Kidney (tissue), 14 donors: ENCODE data around the gene BBOX1. TPM values are rescaled to one million over a fixed set of nuclear protein-coding genes. Genes with fewer than 3 reads are reported as not detected.

Experiments
- DNase-seq, 5 donors: peaks; one replicate each; pipeline ENCODE4 v3.0.0-alpha.2; 2013 to 2020
- FAIRE-seq: peaks from 2 replicates; lab custom pipeline; 2012; peaks lifted over from hg19 to GRCh38; lab: Jason Lieb, UNC
- H3K27ac ChIP-seq, 2 donors: one replicate each; pipeline ENCODE4 v1.7.0; 2013; ENCODE audit warnings: low read depth in 2 of 2, low read length in 2 of 2, inconsistent platforms in 1 of 2
- H3K27me3 ChIP-seq: one replicate; pipeline ENCODE4 v1.7.1; 2013; ENCODE audit warnings: low read length, inconsistent platforms; ENCODE audit not compliant: control insufficient read depth, insufficient read depth
- H3K36me3 ChIP-seq, 3 donors: one replicate each; pipeline versions ENCODE4 v1.7.0 to v1.7.1; 2013; ENCODE audit warnings: low read length in 3 of 3, control low read depth in 1 of 3, inconsistent platforms in 1 of 3; ENCODE audit not compliant: insufficient read depth in 3 of 3, control insufficient read depth in 2 of 3
- H3K4me1 ChIP-seq, 3 donors: one replicate each; pipeline versions ENCODE4 v1.7.0 to v1.7.1; 2013; ENCODE audit warnings: low read length in 3 of 3, inconsistent platforms in 1 of 3, low read depth in 1 of 3; ENCODE audit not compliant: control insufficient read depth in 2 of 3, insufficient read depth in 2 of 3
- H3K4me3 ChIP-seq, 3 donors: one replicate each; pipeline versions ENCODE4 v1.7.0 to v1.8.1; 2013; ENCODE audit warnings: low read length in 3 of 3, control low read depth in 1 of 3, inconsistent platforms in 1 of 3
- H3K9ac ChIP-seq, 3 donors: one replicate each; pipeline versions ENCODE4 v1.7.0 to v1.7.1; 2013; ENCODE audit warnings: low read length in 3 of 3, control low read depth in 1 of 3, inconsistent platforms in 1 of 3
- H3K9me3 ChIP-seq, 3 donors: one replicate each; pipeline versions ENCODE4 v1.7.0 to v1.7.1; 2013; ENCODE audit warnings: low read length in 3 of 3, control low read depth in 1 of 3, inconsistent platforms in 1 of 3; ENCODE audit not compliant: control insufficient read depth in 2 of 3, insufficient read depth in 1 of 3
- CTCF ChIP-seq: IDR thresholded peaks from 3 replicates; pipeline ENCODE4 v1.5.1; 2012; ENCODE audit warnings: mild to moderate bottlenecking, moderate library complexity, borderline replicate concordance; ENCODE audit not compliant: insufficient read depth; ENCODE audit errors: extremely low read depth
- intact Hi-C: fragments of 100-400 bp; cut with DNase I; formaldehyde crosslinking; loops from one replicate; pipeline ENCODE4 v1.11.1; 2022
- polyA plus RNA-seq: library from polyadenylated mRNA; stranded (reverse); fragments of 350-450 nt; fragmentation: Illumina TruSeq; extraction: RNeasy Lipid Tissue Mini Kit (QIAGEN cat#74804); gene quantifications from one replicate; pipeline ENCODE4 v1.2.3, GENCODE V29; 2014; ENCODE audit warnings: low read depth, low replicate concordance; ENCODE audit not compliant: insufficient read depth
- total RNA-seq: library from RNA; stranded (reverse); fragmentation: NEBNext Ultra II Directional; extraction: Animal tissue kit (Norgen Biotek cat#: 25700); gene quantifications from one replicate; pipeline ENCODE4 v1.2.1, GENCODE V29; 2021
- donor health status: control.
- donor health status: control.
- donor health status: control.
- donor health status: control.
- donor health status: control.
- donor health status: DM: yes; HTN: yes; CAD: no.
- donor health status: Normal renal cell carcinoma (clear cell type).

Gene BBOX1
- total and polyA plus RNA-seq, 2 donors from 2014 or later = 159 to 414 TPM

DNA sequence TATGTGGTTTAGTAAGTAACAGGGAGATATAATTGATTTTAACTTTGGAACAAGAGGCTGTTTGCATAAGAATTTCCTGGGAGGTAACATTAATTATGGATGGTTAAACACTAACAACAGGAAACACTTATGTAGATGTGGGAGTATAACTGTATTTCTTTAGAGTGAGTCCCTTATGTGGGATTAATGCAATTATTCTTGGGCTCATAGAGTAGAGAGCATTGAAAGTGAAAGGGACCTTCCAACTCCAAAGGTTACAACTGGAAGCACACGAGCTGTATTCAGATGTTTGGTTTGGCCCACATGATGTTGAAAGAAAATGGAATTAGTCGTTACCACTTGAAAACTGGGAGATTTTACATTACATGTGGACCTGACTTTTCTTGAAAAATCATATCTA, 53.5 kb downstream of the BBOX1 start:
- H3K27ac ChIP-seq = peak overlapping the region in 1 of 2 donors; percentile 4
- no peaks in the 10 kb centered on the region for H3K9me3 ChIP-seq
- DNase-seq (peak in 2 of 5 donors; percentile 42 to 69), FAIRE-seq (no peak)
- intact Hi-C loops = no loop called here
- TF ChIP-seq CTCF = no peak
- peaks cover 0 to 6% (median 0%) of the 10 kb centered on the region in 3 donors for H3K36me3 ChIP-seq
- H3K9ac ChIP-seq = no peak overlapping the region
- no peak overlapping the region for H3K4me3 ChIP-seq
- peaks cover 0 to 23% (median 4%) of the 10 kb centered on the region in 3 donors for H3K4me1 ChIP-seq
- no peaks in the 10 kb centered on the region for H3K27me3 ChIP-seq

DNA sequence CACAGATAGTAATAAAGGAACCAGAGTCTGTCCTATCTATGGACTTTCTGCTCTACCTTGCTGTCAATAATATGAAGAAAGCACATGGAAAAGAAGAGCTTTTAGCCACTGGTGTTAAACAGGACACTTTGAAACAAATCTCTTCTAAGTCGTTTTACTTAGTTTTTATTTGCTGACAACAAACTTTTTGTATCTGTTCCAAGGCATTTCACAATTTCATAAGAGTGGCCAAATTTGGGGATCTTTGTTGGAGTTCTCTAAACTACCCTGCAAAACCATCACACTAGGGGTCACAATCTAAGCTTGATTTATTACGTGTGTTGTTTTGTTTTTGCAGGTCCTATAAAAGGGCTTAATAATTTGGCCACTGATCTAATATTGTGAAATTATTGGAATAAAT, 54.4 kb downstream of the BBOX1 start:
- Histone ChIP-seq H3K9me3 (no peaks in the 10 kb centered on the region), H3K27me3 (no peaks in the 10 kb centered on the region), H3K9ac (no peak overlapping the region), H3K4me1 (peaks cover 0 to 19% (median 4%) of the 10 kb centered on the region in 3 donors), H3K36me3 (peaks cover 0 to 6% (median 0%) of the 10 kb centered on the region in 3 donors), H3K4me3 (no peak overlapping the region), H3K27ac (no peak overlapping the region)
- no peak for TF ChIP-seq CTCF
- intact Hi-C loops = no loop called here
- no peak for FAIRE-seq
- no peak for DNase-seq

DNA sequence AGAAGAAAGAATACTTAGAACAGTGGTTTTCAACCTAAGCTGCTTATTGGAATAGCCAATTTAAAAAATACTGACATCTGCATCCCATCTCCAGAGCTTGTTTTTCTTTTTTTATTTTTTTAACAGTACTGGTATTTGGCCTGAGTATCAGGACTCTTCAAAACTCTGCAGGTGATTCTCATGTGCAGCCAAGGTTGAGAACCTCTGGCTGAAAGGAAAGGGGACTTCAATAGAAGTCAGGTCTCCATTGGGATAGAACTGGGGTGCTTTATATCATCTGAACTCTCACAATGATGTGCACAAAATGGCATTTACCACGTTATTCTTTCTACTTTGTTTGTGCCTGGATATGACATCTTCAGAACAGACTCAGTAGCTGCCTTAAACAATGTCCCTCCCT, 55.3 kb downstream of the BBOX1 start:
- H3K27ac ChIP-seq = no peak overlapping the region
- FAIRE-seq = no peak
- intact Hi-C loops = no loop called here
- no peaks in the 10 kb centered on the region for H3K27me3 ChIP-seq
- no peak overlapping the region for H3K9ac ChIP-seq
- peaks cover 0 to 6% (median 0%) of the 10 kb centered on the region in 3 donors for H3K36me3 ChIP-seq
- DNase-seq = no peak
- no peaks in the 10 kb centered on the region for H3K9me3 ChIP-seq
- TF ChIP-seq CTCF = no peak
- no peak overlapping the region for H3K4me3 ChIP-seq
- peaks cover 0 to 19% (median 4%) of the 10 kb centered on the region in 3 donors for H3K4me1 ChIP-seq

DNA sequence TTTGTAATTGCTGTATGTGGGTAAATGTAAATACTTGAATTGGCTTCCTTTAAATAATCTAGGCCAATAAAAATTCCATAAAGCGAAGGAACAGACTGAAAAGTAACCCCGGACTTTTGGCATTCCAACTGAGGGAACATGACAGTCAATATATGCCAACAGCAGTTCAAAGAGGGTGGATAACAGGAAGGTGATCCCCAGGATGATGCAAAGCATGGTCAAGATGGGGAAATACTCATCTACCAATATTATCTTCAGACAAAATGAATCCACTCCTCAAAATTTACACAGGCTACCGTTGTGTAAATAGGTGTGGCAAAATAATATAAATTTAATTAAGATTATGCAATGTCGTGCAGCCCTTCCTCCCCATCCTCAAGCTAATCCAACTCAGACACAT, 56.9 kb downstream of the BBOX1 start:
- no peaks in the 10 kb centered on the region for H3K9me3 ChIP-seq
- no peak for FAIRE-seq

More for the DNA sequence above, 56.9 kb downstream of the BBOX1 start:
- TF ChIP-seq CTCF = no peak
- Histone ChIP-seq H3K27ac (no peak overlapping the region), H3K27me3 (no peaks in the 10 kb centered on the region), H3K36me3 (peaks cover 0 to 6% (median 0%) of the 10 kb centered on the region in 3 donors), H3K9ac (no peak overlapping the region), H3K4me1 (peaks cover 0 to 5% (median 0%) of the 10 kb centered on the region in 3 donors), H3K4me3 (no peak overlapping the region)
- no peak for DNase-seq
- intact Hi-C loops = no loop called here
